Measurements from ENCODE around the gene ZMYND11. TPM values are rescaled to one million over a fixed set of nuclear protein-coding genes. Genes with fewer than 3 reads are reported as not detected.
"Not testable (repeated sequence)": the region's sequence is repeated elsewhere in the genome, so short reads cannot be mapped to it uniquely, and the experiment has no call there.

The ZMYND11 gene
- total and polyA plus RNA-seq, 12 donors = 26.6 to 95.4 (median 78.6) TPM

- DNase-seq (no peak), ATAC-seq (no peak)
- WGBS, 2 donors = 79 to 80% methylated on average over 15 of the region's 15 CpGs
These were observed 125.7 kb downstream of the ZMYND11 start for GRCh38 chr10:260819-261429.

GRCh38 chr10:264160-265073 lies 129.2 kb downstream of the ZMYND11 start:
- H3K4me3 ChIP-seq; H3K9me3 ChIP-seq; H3K4me1 ChIP-seq; H3K36me3 ChIP-seq; ATAC-seq; intact Hi-C loops (cut with DNase I); H3K27ac ChIP-seq; H3K27me3 ChIP-seq; DNase-seq: not testable (repeated sequence)
- 85 to 91% methylated on average over 10 to 11 of the region's 11 CpGs for WGBS, 2 donors

More at GRCh38 chr10:260819-261429, 125.7 kb downstream of the ZMYND11 start:
- no peak for TF ChIP-seq CTCF (IDR thresholded peaks at IDR 0.05)
- Histone ChIP-seq H3K27me3 (no peaks in the 10 kb centered on the region), H3K4me3 (no peak overlapping the region), H3K4me1 (no peaks in the 10 kb centered on the region), H3K36me3 (peaks cover 0 to 8% (median 0%) of the 10 kb centered on the region in 9 donors), H3K27ac (no peak overlapping the region), H3K9me3 (no peaks in the 10 kb centered on the region)
- intact Hi-C loops (cut with DNase I) = no loop called here

- DNase-seq; H3K9me3 ChIP-seq; H3K27ac ChIP-seq; H3K27me3 ChIP-seq; H3K36me3 ChIP-seq; ATAC-seq; H3K4me1 ChIP-seq; intact Hi-C loops (cut with DNase I); H3K4me3 ChIP-seq: not testable (repeated sequence)
- 96 to 97% methylated on average over 6 of the region's 6 CpGs for whole genome bisulfite sequencing, 2 donors
These were observed 129.8 kb downstream of the ZMYND11 start for GRCh38 chr10:265074-265440.

- ATAC-seq; intact Hi-C loops (cut with DNase I): not testable (repeated sequence)
- WGBS, 2 donors = 88 to 93% methylated on average over 5 of the region's 5 CpGs
These were observed 130.7 kb downstream of the ZMYND11 start for GRCh38 chr10:265816-266588.

GRCh38 chr10:266974-267425 lies 131.7 kb downstream of the ZMYND11 start:
- Histone ChIP-seq H3K4me3 (no peak overlapping the region), H3K36me3 (no peaks in the 10 kb centered on the region), H3K4me1 (no peaks in the 10 kb centered on the region), H3K9me3 (no peaks in the 10 kb centered on the region), H3K27me3 (no peaks in the 10 kb centered on the region), H3K27ac (no peak overlapping the region)
- intact Hi-C loops (cut with DNase I) = no loop called here
- WGBS, 2 donors = 70 to 76% methylated on average over 8 of the region's 8 CpGs
- TF ChIP-seq CTCF (IDR thresholded peaks at IDR 0.05) = no peak
- ATAC-seq (no peak), DNase-seq (no peak)

More at GRCh38 chr10:265816-266588, 130.7 kb downstream of the ZMYND11 start:
- not testable (repeated sequence) for H3K4me3 ChIP-seq, H3K27ac ChIP-seq, H3K36me3 ChIP-seq, H3K27me3 ChIP-seq, DNase-seq, H3K4me1 ChIP-seq, H3K9me3 ChIP-seq

All from heart right ventricle (tissue), 16 donors.